ENCODE data around the gene SHMT1.

- TF ChIP-seq CTCF (IDR thresholded peaks at IDR 0.05): no peak
- no peak for TF ChIP-seq POLR2A (IDR thresholded peaks at IDR 0.05)
Measured at GRCh38 chr17:18291718-18292540, 71.4 kb downstream of the SHMT1 start.

Measured in body of pancreas (tissue), 4 donors.